Measurements from ENCODE around the gene PXMP2. TPM values are rescaled to one million over a fixed set of nuclear protein-coding genes. Genes with fewer than 3 reads are reported as not detected.

The PXMP2 gene
- polyA plus RNA-seq, 3 donors: 2.9 to 9.2 (median 8.7) TPM

DNA sequence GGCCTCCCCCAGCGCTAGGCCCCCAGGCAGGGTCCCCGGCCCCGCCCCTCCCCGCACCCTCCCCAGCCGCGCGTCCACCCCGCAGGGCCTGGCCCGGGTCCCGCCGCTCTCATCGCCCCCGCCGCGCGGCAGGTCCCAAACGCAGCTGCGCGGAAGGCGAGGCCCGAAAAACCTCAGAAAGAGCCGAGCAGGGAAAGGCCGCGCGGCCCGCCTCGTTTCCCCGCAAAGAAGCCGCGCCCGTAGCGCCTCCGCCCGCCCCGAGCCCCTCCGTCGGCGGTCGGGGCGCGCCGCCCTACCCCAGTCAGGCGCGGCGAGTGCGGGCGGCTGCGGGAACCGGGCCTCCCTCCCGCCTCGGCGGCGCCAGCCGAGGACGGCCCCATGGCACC is 569 bp upstream of the PXMP2 start:
- no peak for DNase-seq
- Histone ChIP-seq H3K27me3 (ENCODE audit: control insufficient read depth in 2 of 2, insufficient read depth in 2 of 2, low read length in 2 of 2) (peaks cover 0 to 2% of the 10 kb centered on the region in 2 donors), H4K20me1 (ENCODE audit: insufficient read depth, low read length) (no peaks in the 10 kb centered on the region), H3K4me3 (replicated peaks in 1 of 3; ENCODE audit: low read depth in 2 of 3, low read length in 3 of 3) (peak overlapping the region; percentile 38 to 80 (median 66)), H3K79me2 (ENCODE audit: insufficient read depth, low read length) (peaks cover 37% of the 10 kb centered on the region), H3K9ac (ENCODE audit: insufficient read depth, low read length, poor library complexity, severe bottlenecking) (peak overlapping the region; percentile 68), H3K36me3 (replicated peaks in 1 of 2; ENCODE audit: control insufficient read depth in 1 of 2, insufficient read depth in 2 of 2, low read length in 2 of 2) (no peaks in the 10 kb centered on the region), H3K9me3 (replicated peaks in 1 of 2; ENCODE audit: control insufficient read depth in 1 of 2, insufficient read depth in 1 of 2, low read length in 2 of 2) (no peaks in the 10 kb centered on the region), H3K4me2 (replicated peaks; ENCODE audit: extremely low read depth, low read length, poor library complexity, severe bottlenecking) (peak overlapping the region; percentile 87), H2AFZ (ENCODE audit: insufficient read depth, low read depth, low read length, poor library complexity, severe bottlenecking) (peak overlapping the region; percentile 78), H3K4me1 (ENCODE audit: control insufficient read depth in 1 of 2, insufficient read depth in 2 of 2, low read length in 2 of 2) (peaks cover 6 to 23% of the 10 kb centered on the region in 2 donors), H3K27ac (ENCODE audit: low read depth in 1 of 2, low read length in 2 of 2) (no peak overlapping the region)
- Mint-ChIP-seq H3K4me3 (peak overlapping the region; percentile 81 to 85), H3K4me1 (peaks cover 19% of the 10 kb centered on the region), H3K27me3 (ENCODE audit: low read depth in 3 of 3) (peaks cover 3 to 12% (median 9%) of the 10 kb centered on the region in 3 donors), H3K27ac (peak overlapping the region in 1 of 7 donors; percentile 8), H3K9me3 (peaks cover 0 to 5% (median 1%) of the 10 kb centered on the region in 7 donors), H3K36me3 (no peaks in the 10 kb centered on the region)
- under 1% methylated on average over 47 of the region's 55 CpGs for WGBS (ENCODE audit: insufficient coverage)
- intact Hi-C loops (cut with micrococcal nuclease): loop anchor here in 1 of 2 donors (10.0 kb wide), 1 partner anchor 138 kb away; the partner anchor contains the start of gene GOLGA3
- TF ChIP-seq CTCF (IDR thresholded peaks at IDR 0.05): no peak

DNA sequence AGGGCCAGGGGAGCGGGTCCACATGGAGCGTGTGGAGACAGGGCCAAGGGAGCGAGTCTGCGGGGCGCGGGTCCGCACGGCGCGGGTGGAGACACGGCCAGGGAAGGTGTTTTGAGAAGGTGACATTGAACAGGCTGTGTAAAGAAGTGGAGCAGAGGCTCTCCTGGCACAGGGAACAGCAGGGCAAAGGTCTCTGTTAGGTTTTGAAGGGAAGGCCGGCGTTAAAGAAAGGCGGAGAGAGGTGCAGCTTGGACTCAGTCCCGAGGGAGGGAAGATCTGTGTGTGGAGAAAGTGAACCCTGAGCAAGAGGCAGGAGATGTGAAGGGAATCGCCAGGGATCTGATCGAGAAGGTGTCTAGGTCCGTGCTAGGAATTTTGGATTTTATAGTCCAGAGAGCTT is 1.8 kb downstream of the PXMP2 start:
- H3K9me3 ChIP-seq (replicated peaks in 1 of 2; ENCODE audit: control insufficient read depth in 1 of 2, insufficient read depth in 1 of 2, low read length in 2 of 2): no peaks in the 10 kb centered on the region
- DNase-seq: no peak
- no peak overlapping the region for H3K9ac ChIP-seq (ENCODE audit: insufficient read depth, low read length, poor library complexity, severe bottlenecking)
- H3K27ac ChIP-seq (ENCODE audit: low read depth in 1 of 2, low read length in 2 of 2): no peak overlapping the region
- intact Hi-C loops (cut with micrococcal nuclease): loop anchor here in 1 of 2 donors (10.0 kb wide), 1 partner anchor 136 kb away; the partner anchor contains the start of gene GOLGA3
- H2AFZ ChIP-seq (ENCODE audit: insufficient read depth, low read depth, low read length, poor library complexity, severe bottlenecking): no peak overlapping the region
- 99% methylated on average over 15 of the region's 18 CpGs for WGBS (ENCODE audit: insufficient coverage)
- Mint-ChIP-seq H3K36me3 (no peaks in the 10 kb centered on the region), H3K4me1 (peaks cover 17% of the 10 kb centered on the region), H3K27ac (peak overlapping the region in 1 of 7 donors; percentile 7), H3K4me3 (peak overlapping the region; percentile 10 to 44), H3K9me3 (peaks cover 0 to 2% (median 0%) of the 10 kb centered on the region in 7 donors), H3K27me3 (ENCODE audit: low read depth in 3 of 3) (peaks cover 3 to 12% (median 9%) of the 10 kb centered on the region in 3 donors)
- no peak overlapping the region for H3K4me2 ChIP-seq (replicated peaks; ENCODE audit: extremely low read depth, low read length, poor library complexity, severe bottlenecking)
- peaks cover 0 to 2% of the 10 kb centered on the region in 2 donors for H3K27me3 ChIP-seq (ENCODE audit: control insufficient read depth in 2 of 2, insufficient read depth in 2 of 2, low read length in 2 of 2)
- H3K36me3 ChIP-seq (replicated peaks in 1 of 2; ENCODE audit: control insufficient read depth in 1 of 2, insufficient read depth in 2 of 2, low read length in 2 of 2): no peaks in the 10 kb centered on the region
- no peak for TF ChIP-seq CTCF (IDR thresholded peaks at IDR 0.05)
- no peak overlapping the region for H3K4me3 ChIP-seq (replicated peaks in 1 of 3; ENCODE audit: low read depth in 2 of 3, low read length in 3 of 3)
- peaks cover 20% of the 10 kb centered on the region for H3K79me2 ChIP-seq (ENCODE audit: insufficient read depth, low read length)
- no peaks in the 10 kb centered on the region for H4K20me1 ChIP-seq (ENCODE audit: insufficient read depth, low read length)
- H3K4me1 ChIP-seq (ENCODE audit: control insufficient read depth in 1 of 2, insufficient read depth in 2 of 2, low read length in 2 of 2): peaks cover 6 to 23% of the 10 kb centered on the region in 2 donors
